Bone marrow (tissue), 2 donors: ENCODE measurements around the gene AFG1L.
"Not testable (repeated sequence)": the region's sequence is repeated elsewhere in the genome, so short reads cannot be mapped to it uniquely, and the experiment has no call there.

Experiments
- DNase-seq, 2 donors: peaks; one replicate each; lab custom pipeline; 2025; lab: John Stamatoyannopoulos, UW

AFG1L gene

GRCh38 chr6:108416047-108416833, 121.4 kb downstream of the AFG1L start:
- DNase-seq: not testable (repeated sequence)

- no peak for DNase-seq
These were observed 122.2 kb downstream of the AFG1L start for GRCh38 chr6:108417027-108417426.

- no peak for DNase-seq
These were observed 124.6 kb downstream of the AFG1L start for GRCh38 chr6:108419474-108419873.

GRCh38 chr6:108419934-108420609, 125.2 kb downstream of the AFG1L start:
- no peak for DNase-seq

- DNase-seq: no peak
These were observed 126.5 kb downstream of the AFG1L start for GRCh38 chr6:108421366-108421765.

- DNase-seq: no peak
These were observed 129.3 kb downstream of the AFG1L start for GRCh38 chr6:108423982-108424705.

- no peak for DNase-seq
These were observed 130.6 kb downstream of the AFG1L start for GRCh38 chr6:108425428-108425827.

- no peak for DNase-seq
These were observed 137.3 kb downstream of the AFG1L start for GRCh38 chr6:108432143-108432542.

- DNase-seq: no peak
These were observed 137.9 kb downstream of the AFG1L start for GRCh38 chr6:108432792-108433191.

- no peak for DNase-seq
These were observed 139.4 kb downstream of the AFG1L start for GRCh38 chr6:108434222-108434621.

- no peak for DNase-seq
These were observed 140.5 kb downstream of the AFG1L start for GRCh38 chr6:108435391-108435790.

- no peak for DNase-seq
These were observed 141.9 kb downstream of the AFG1L start for GRCh38 chr6:108436771-108437170.

GRCh38 chr6:108437821-108438220, 143.0 kb downstream of the AFG1L start:
- no peak for DNase-seq

GRCh38 chr6:108438918-108439317, 144.1 kb downstream of the AFG1L start:
- DNase-seq: no peak

- no peak for DNase-seq
These were observed 146.3 kb downstream of the AFG1L start for GRCh38 chr6:108441141-108441540.

- no peak for DNase-seq
These were observed 148.1 kb downstream of the AFG1L start for GRCh38 chr6:108442770-108443520.

- no peak for DNase-seq
These were observed 151.8 kb downstream of the AFG1L start for GRCh38 chr6:108446629-108447150.

GRCh38 chr6:108448481-108448880, 153.6 kb downstream of the AFG1L start:
- no peak for DNase-seq

- not testable (repeated sequence) for DNase-seq
These were observed 154.9 kb downstream of the AFG1L start for GRCh38 chr6:108449717-108450116.

- DNase-seq: no peak
These were observed 157.0 kb downstream of the AFG1L start for GRCh38 chr6:108451816-108452215.

- no peak for DNase-seq
These were observed 157.9 kb downstream of the AFG1L start for GRCh38 chr6:108452711-108453195.
